Activated T-helper 17 cell treated with anti-CD3 and anti-CD28 coated beads, Interleukin-2, amount 50 U/mL, for 72 hours (primary cell): ENCODE data around the gene FSCB. TPM values are rescaled to one million over a fixed set of nuclear protein-coding genes. Genes with fewer than 3 reads are reported as not detected.
"Not testable (repeated sequence)": the region's sequence is repeated elsewhere in the genome, so short reads cannot be mapped to it uniquely, and the experiment has no call there.

Experiments used
- ATAC-seq: fragments of 150-1000 bp; cut with Tn5 transposase; replicated peaks from 2 replicates; pipeline ENCODE4 v1.10.0; 2021; ENCODE audit warnings: mild to moderate bottlenecking, moderate library complexity
- H3K27ac Mint-ChIP-seq: one replicate; pipeline ENCODE4 v1.8.0; 2022; ENCODE audit warnings: mixed read lengths
- H3K27me3 Mint-ChIP-seq: one replicate; pipeline ENCODE4 v1.8.0; 2022; ENCODE audit warnings: mixed read lengths
- H3K36me3 Mint-ChIP-seq: one replicate; pipeline ENCODE4 v1.8.0; 2022; ENCODE audit warnings: low read depth, mild to moderate bottlenecking, mixed read lengths
- H3K4me1 Mint-ChIP-seq: one replicate; pipeline ENCODE4 v1.8.0; 2022; ENCODE audit warnings: mixed read lengths
- H3K4me3 Mint-ChIP-seq: one replicate; pipeline ENCODE4 v1.8.0; 2022; ENCODE audit warnings: mild to moderate bottlenecking, mixed read lengths
- H3K9me3 Mint-ChIP-seq: one replicate; pipeline ENCODE4 v1.8.0; 2022; ENCODE audit warnings: mixed read lengths
- total RNA-seq, 2 donors: library from RNA; stranded (reverse); gene quantifications; one replicate each; pipeline ENCODE4 v1.2.3, GENCODE V29; 2022

The FSCB gene
- not detected for total RNA-seq

GRCh38 chr14:44507183-44507582 lies at the start of gene FSCB:
Gene FSCB (minus strand): TSS chr14:44507283. CDS start chr14:44506987, 296 bp downstream.
- no peak within 1 kb of the TSS for H3K4me3 Mint-ChIP-seq

GRCh38 chr14:44531658-44532057 lies 24.6 kb upstream of the FSCB start:
- no peak overlapping the region for H3K4me3 Mint-ChIP-seq
- no peak for ATAC-seq
- no peak overlapping the region for H3K27ac Mint-ChIP-seq

More at GRCh38 chr14:44507183-44507582, at the start of gene FSCB:
- Mint-ChIP-seq H3K27me3 (no peaks in the 10 kb centered on the region), H3K27ac (no peak within 1 kb of the TSS), H3K36me3 (no peaks in the 10 kb centered on the region), H3K4me1 (no peaks in the 10 kb centered on the region), H3K9me3 (peaks cover 6% of the 10 kb centered on the region)
- no peak for ATAC-seq

GRCh38 chr14:44530475-44530874 lies 23.4 kb upstream of the FSCB start:
- Mint-ChIP-seq H3K27me3 (peaks cover 4% of the 10 kb centered on the region), H3K4me1 (no peaks in the 10 kb centered on the region), H3K4me3 (no peak overlapping the region), H3K27ac (no peak overlapping the region), H3K9me3 (peaks cover 5% of the 10 kb centered on the region), H3K36me3 (no peaks in the 10 kb centered on the region)
- no peak for ATAC-seq

More at GRCh38 chr14:44531658-44532057, 24.6 kb upstream of the FSCB start:
- Mint-ChIP-seq H3K4me1 (no peaks in the 10 kb centered on the region), H3K36me3 (no peaks in the 10 kb centered on the region), H3K27me3 (peaks cover 4% of the 10 kb centered on the region), H3K9me3 (peaks cover 5% of the 10 kb centered on the region)

GRCh38 chr14:44529026-44529425 lies 21.9 kb upstream of the FSCB start:
- Mint-ChIP-seq H3K27ac (no peak overlapping the region), H3K9me3 (peaks cover 5% of the 10 kb centered on the region), H3K27me3 (peaks cover 4% of the 10 kb centered on the region), H3K4me3 (no peak overlapping the region), H3K4me1 (no peaks in the 10 kb centered on the region), H3K36me3 (no peaks in the 10 kb centered on the region)
- ATAC-seq = no peak

GRCh38 chr14:44528180-44528579 lies 21.1 kb upstream of the FSCB start:
- H3K27me3 Mint-ChIP-seq = peaks cover 4% of the 10 kb centered on the region
- H3K27ac Mint-ChIP-seq = no peak overlapping the region
- no peaks in the 10 kb centered on the region for H3K9me3 Mint-ChIP-seq
- no peaks in the 10 kb centered on the region for H3K36me3 Mint-ChIP-seq
- H3K4me1 Mint-ChIP-seq = no peaks in the 10 kb centered on the region
- no peak for ATAC-seq
- H3K4me3 Mint-ChIP-seq = no peak overlapping the region

GRCh38 chr14:44525237-44525636 lies 18.2 kb upstream of the FSCB start:
- no peak overlapping the region for H3K27ac Mint-ChIP-seq
- H3K9me3 Mint-ChIP-seq = peaks cover 5% of the 10 kb centered on the region
- no peaks in the 10 kb centered on the region for H3K4me1 Mint-ChIP-seq
- no peaks in the 10 kb centered on the region for H3K36me3 Mint-ChIP-seq
- H3K4me3 Mint-ChIP-seq = no peak overlapping the region
- no peak for ATAC-seq
- peaks cover 4% of the 10 kb centered on the region for H3K27me3 Mint-ChIP-seq

- peaks cover 13% of the 10 kb centered on the region for H3K9me3 Mint-ChIP-seq
- H3K4me3 Mint-ChIP-seq, ATAC-seq, H3K27ac Mint-ChIP-seq, H3K27me3 Mint-ChIP-seq, H3K36me3 Mint-ChIP-seq, H3K4me1 Mint-ChIP-seq: not testable (repeated sequence)
These were observed 8.6 kb upstream of the FSCB start for GRCh38 chr14:44515668-44516067.

- Mint-ChIP-seq H3K27ac (no peak overlapping the region), H3K36me3 (no peaks in the 10 kb centered on the region), H3K4me1 (no peaks in the 10 kb centered on the region), H3K4me3 (no peak overlapping the region), H3K9me3 (peaks cover 6% of the 10 kb centered on the region), H3K27me3 (no peaks in the 10 kb centered on the region)
- ATAC-seq = no peak
These were observed 1.8 kb upstream of the FSCB start for GRCh38 chr14:44508834-44509233.

GRCh38 chr14:44505588-44505987 lies 1.5 kb downstream of the FSCB start:
- no peak overlapping the region for H3K4me3 Mint-ChIP-seq
- no peaks in the 10 kb centered on the region for H3K4me1 Mint-ChIP-seq
- ATAC-seq = no peak
- H3K27ac Mint-ChIP-seq = no peak overlapping the region
- H3K27me3 Mint-ChIP-seq = no peaks in the 10 kb centered on the region
- no peaks in the 10 kb centered on the region for H3K36me3 Mint-ChIP-seq
- H3K9me3 Mint-ChIP-seq = peaks cover 6% of the 10 kb centered on the region

GRCh38 chr14:44497148-44497547 lies 9.9 kb downstream of the FSCB start:
- Mint-ChIP-seq H3K9me3 (peaks cover 5% of the 10 kb centered on the region), H3K4me1 (no peaks in the 10 kb centered on the region), H3K4me3 (no peak overlapping the region), H3K27ac (no peak overlapping the region), H3K36me3 (no peaks in the 10 kb centered on the region), H3K27me3 (no peaks in the 10 kb centered on the region)
- ATAC-seq = no peak

- no peaks in the 10 kb centered on the region for H3K36me3 Mint-ChIP-seq
- no peak overlapping the region for H3K4me3 Mint-ChIP-seq
- no peaks in the 10 kb centered on the region for H3K4me1 Mint-ChIP-seq
- peaks cover 13% of the 10 kb centered on the region for H3K9me3 Mint-ChIP-seq
- ATAC-seq = no peak
- H3K27me3 Mint-ChIP-seq = no peaks in the 10 kb centered on the region
- H3K27ac Mint-ChIP-seq = no peak overlapping the region
These were observed 12.9 kb downstream of the FSCB start for GRCh38 chr14:44494137-44494536.

GRCh38 chr14:44490966-44491365 lies 16.1 kb downstream of the FSCB start:
- Mint-ChIP-seq H3K27me3 (no peaks in the 10 kb centered on the region), H3K9me3 (peaks cover 23% of the 10 kb centered on the region), H3K36me3 (no peaks in the 10 kb centered on the region), H3K4me3 (no peak overlapping the region), H3K27ac (no peak overlapping the region), H3K4me1 (no peaks in the 10 kb centered on the region)
- no peak for ATAC-seq

- Mint-ChIP-seq H3K27ac (no peak overlapping the region), H3K4me3 (no peak overlapping the region), H3K4me1 (no peaks in the 10 kb centered on the region), H3K9me3 (peaks cover 20% of the 10 kb centered on the region), H3K36me3 (no peaks in the 10 kb centered on the region), H3K27me3 (no peaks in the 10 kb centered on the region)
- ATAC-seq = no peak
These were observed 29.1 kb downstream of the FSCB start for GRCh38 chr14:44477953-44478352.

GRCh38 chr14:44468771-44469170 lies 38.3 kb downstream of the FSCB start:
- Mint-ChIP-seq H3K4me3 (no peak overlapping the region), H3K4me1 (no peaks in the 10 kb centered on the region), H3K36me3 (no peaks in the 10 kb centered on the region), H3K9me3 (peaks cover 10% of the 10 kb centered on the region), H3K27me3 (no peaks in the 10 kb centered on the region), H3K27ac (no peak overlapping the region)
- no peak for ATAC-seq

- Mint-ChIP-seq H3K9me3 (peaks cover 10% of the 10 kb centered on the region), H3K36me3 (no peaks in the 10 kb centered on the region), H3K27ac (no peak overlapping the region), H3K4me3 (no peak overlapping the region), H3K27me3 (no peaks in the 10 kb centered on the region), H3K4me1 (no peaks in the 10 kb centered on the region)
- ATAC-seq = no peak
These were observed 43.6 kb downstream of the FSCB start for GRCh38 chr14:44463356-44464004.

GRCh38 chr14:44462381-44462780 lies 44.7 kb downstream of the FSCB start:
- ATAC-seq = no peak
- Mint-ChIP-seq H3K4me1 (no peaks in the 10 kb centered on the region), H3K27ac (no peak overlapping the region), H3K27me3 (no peaks in the 10 kb centered on the region), H3K4me3 (no peak overlapping the region), H3K9me3 (peaks cover 9% of the 10 kb centered on the region), H3K36me3 (no peaks in the 10 kb centered on the region)
